HL-60/S4 treated with phorbol 12-myristate 13-acetate at 8.2 ng/mL for 4 days and 3 days (cell line): ENCODE data around the gene UTP14C.
"Not testable (repeated sequence)": the region's sequence is repeated elsewhere in the genome, so short reads cannot be mapped to it uniquely, and the experiment has no call there.

Source experiments
- in situ Hi-C: fragments of 300-500 bp; cut with MboI; formaldehyde crosslinking; loops from 2 replicates; pipeline ENCODE4 v1.15.0; 2022; ENCODE audit warnings: low sequenced_read_pairs

UTP14C gene

DNA sequence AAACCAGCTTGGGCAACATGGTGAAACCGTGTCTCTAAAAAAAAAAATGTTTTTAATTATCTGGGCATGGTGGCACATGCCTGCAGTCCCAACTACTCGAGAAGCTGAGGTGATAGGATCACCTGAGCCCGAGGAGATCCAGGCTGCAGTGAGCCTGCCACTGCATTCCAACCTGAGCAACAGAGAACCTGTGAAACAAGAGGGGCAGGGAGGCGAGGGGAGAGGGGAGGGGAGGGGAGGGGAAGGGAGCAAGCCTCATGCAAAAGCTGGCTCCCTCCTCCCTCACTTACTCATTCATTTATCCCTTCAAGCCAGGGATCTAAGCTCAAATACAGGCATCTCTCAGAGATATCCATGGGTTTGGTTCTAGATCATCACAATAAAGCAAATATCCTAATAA is 22.1 kb upstream of the UTP14C start:
- in situ Hi-C loops, result loop anchor here (10.0 kb wide), 1 partner anchor 202 kb away; no protein-coding TSS in a partner anchor

- in situ Hi-C loops, result loop anchor here (10.0 kb wide), 1 partner anchor 201 kb away; no protein-coding TSS in a partner anchor
Measured at GRCh38 chr13:52003541-52003940, 20.9 kb upstream of the UTP14C start.

DNA sequence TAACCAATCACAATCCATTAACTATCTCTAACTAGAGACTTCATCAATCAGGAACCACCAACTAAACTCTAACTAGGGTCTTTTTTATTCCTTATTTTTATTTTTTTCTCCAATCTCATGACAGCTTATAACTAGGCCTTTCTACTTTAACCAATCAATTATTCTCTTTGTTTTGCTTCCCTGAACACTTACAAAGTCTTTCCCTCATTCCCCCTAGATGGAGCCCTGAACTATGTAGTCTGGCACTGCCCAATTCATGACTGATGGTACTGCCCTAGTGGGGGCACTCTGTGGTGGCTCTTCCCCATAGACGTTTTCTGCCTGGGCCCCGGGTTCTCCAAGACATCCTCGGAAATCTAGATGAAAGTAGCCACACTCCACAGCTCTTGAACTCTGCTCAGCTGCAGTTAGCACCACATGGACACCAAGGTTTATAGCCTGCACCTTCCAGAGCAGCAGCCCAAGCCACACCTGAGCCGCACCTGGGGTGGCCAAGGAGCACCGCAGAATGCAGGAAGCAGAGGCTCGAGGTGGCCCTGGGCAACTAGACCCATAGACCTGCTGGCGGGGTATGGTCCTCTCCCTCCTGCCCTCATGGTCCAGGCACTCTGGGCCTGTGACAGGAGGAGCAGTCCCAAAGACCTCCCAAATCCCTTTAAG is 19.9 kb upstream of the UTP14C start:
- in situ Hi-C loops, result loop anchor here (10.0 kb wide), 1 partner anchor 200 kb away; no protein-coding TSS in a partner anchor

DNA sequence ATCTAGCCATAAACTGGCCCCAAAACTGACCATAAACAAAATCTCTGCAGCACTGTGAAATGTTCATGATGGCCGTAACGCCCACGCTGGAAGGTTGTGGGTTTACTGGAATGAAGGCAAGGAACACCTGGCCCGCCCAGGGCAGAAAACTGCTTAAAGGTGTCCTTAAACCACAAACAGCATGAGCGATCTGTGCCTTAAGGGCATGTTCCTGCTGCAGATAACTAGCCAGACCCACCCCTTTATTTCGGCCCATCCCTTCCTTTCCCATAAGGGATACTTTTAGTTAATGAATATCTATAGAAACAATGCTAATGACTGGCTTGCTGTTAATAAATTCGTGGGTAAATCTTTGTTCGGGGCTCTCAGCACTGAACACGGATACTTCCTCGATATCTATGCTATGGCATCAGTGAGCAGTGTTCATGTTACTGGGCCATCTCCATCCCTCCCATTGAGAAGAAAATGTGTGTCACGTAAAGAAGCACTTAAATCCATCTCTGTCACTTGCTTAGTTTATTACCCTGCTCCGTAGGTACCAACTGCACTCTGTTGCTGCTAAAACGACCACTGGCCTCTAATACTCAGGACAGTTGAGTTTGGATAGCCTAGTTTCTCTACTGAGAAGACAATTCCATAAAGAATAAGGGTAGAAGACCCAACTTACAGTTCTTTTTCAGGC is 18.5 kb upstream of the UTP14C start:
- in situ Hi-C loops, result loop anchor here (10.0 kb wide), 1 partner anchor 199 kb away; no protein-coding TSS in a partner anchor

DNA sequence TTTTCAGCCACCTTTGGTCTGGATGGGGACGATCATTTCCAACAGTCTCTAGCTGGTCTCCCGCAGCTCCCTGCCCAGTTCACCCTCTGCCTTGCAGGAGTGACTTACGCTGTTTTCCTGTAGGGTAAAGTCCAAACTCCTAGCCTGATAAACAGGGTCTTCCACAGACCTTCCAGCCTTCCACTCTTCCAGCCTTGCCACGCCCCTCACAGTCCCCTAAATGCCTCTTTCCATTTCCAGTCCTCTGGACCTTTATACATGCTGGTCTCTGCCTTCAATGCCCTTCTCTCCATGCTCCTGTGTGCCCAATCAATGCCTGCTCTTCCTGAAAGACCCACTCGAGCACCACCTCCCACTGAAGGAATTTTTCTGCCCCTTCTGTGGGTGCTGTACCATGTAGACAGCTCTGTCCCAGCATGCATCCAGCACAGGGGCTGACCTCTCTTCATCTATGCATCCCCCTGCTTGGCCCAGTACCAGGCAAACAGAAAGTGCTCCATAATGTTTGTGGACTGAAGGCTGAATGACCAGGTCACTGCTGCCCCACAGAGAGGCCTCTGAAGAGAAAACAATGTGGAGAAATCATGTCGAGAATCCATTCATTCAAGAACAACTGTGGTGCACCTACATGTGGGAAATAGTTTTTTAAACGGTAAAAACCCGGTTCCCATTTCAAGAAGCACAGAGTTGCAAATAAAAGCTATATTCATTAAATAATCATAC is 17.8 kb upstream of the UTP14C start:
- in situ Hi-C loops, result loop anchor here (10.0 kb wide), 1 partner anchor 198 kb away; no protein-coding TSS in a partner anchor

- in situ Hi-C loops, result loop anchor here (10.0 kb wide), 1 partner anchor 195 kb away; no protein-coding TSS in a partner anchor
Measured at GRCh38 chr13:52009946-52010345, 14.5 kb upstream of the UTP14C start.

GRCh38 chr13:52010890-52011631 is 13.4 kb upstream of the UTP14C start, which contains the start of gene ATP7B:
TSS of gene ATP7B (minus strand) at chr13:52011450. CDS start at chr13:52011337, 113 bp downstream.
- in situ Hi-C loops, result no loop called here

- in situ Hi-C loops, result no loop called here
Measured at GRCh38 chr13:52011632-52012511, 12.6 kb upstream of the UTP14C start, which contains the start of gene ALG11. TSS of gene ALG11 (plus strand) at chr13:52012398. CDS start at chr13:52012419, 21 bp downstream.

GRCh38 chr13:52012512-52012836 is 12.0 kb upstream of the UTP14C start:
- in situ Hi-C loops, result no loop called here

DNA sequence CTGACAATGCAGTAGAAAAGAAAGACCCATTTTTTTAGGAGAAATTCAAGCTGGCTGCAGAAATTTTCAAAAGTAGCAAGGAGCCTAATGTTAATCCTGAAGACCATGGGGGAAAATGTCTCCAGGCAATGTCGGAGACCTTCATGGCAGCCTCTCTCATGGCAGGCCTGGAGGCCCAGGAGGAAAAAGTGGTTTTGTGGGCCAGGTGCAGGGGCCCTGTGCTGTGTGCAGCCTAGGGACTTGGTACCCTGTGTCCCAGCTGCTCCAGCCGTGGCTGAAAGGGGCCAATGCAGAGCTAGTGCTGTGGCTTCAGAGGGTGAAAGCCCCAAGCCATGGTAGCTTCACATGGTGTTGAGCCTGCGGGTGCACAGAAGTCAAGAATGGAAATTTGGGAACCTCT is 8.2 kb upstream of the UTP14C start:
- in situ Hi-C loops, result no loop called here

DNA sequence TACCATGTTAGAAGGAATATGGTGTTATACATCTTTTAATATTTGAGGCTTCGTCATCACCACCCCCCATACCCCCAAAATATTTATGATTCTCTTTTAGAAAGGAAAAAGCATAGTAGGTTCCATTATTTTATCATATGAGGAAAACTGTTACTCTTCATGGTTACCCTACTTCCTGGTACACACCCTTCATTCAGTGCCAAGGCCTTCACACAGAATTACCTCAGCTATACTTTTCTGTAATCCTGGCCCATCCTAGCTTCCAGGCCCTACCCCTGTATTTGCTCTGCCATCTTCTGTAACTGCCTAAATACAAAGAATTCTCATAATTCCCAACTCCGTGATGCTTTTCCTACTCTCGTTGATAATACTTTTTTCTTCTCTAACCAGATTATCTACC is 4.3 kb upstream of the UTP14C start:
- in situ Hi-C loops, result no loop called here

GRCh38 chr13:52022356-52022755 is 2.1 kb upstream of the UTP14C start:
- in situ Hi-C loops, result no loop called here

GRCh38 chr13:52025475-52026245 is 1.2 kb downstream of the UTP14C start:
- in situ Hi-C loops, result no loop called here

GRCh38 chr13:52026246-52026626 is 1.7 kb downstream of the UTP14C start:
- in situ Hi-C loops, result no loop called here

- in situ Hi-C loops, result no loop called here
Measured at GRCh38 chr13:52027832-52028231, 3.3 kb downstream of the UTP14C start.

- in situ Hi-C loops, result no loop called here
Measured at GRCh38 chr13:52029569-52029968, 5.1 kb downstream of the UTP14C start.

DNA sequence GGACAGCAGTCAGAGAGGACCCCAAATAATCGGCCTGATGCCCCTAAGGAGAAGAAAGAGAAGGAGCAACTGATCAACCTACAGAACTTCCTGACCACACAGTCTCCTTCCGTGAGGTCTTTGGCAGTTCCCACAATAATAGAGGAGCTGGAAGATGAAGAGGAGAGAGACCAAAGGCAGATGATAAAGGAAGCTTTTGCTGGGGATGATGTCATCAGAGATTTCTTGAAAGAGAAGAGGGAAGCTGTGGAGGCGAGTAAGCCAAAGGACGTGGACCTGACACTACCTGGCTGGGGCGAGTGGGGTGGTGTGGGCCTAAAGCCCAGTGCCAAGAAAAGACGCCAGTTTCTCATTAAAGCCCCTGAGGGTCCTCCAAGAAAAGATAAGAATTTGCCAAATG is 5.9 kb downstream of the UTP14C start:
- in situ Hi-C loops, result not testable (repeated sequence)

DNA sequence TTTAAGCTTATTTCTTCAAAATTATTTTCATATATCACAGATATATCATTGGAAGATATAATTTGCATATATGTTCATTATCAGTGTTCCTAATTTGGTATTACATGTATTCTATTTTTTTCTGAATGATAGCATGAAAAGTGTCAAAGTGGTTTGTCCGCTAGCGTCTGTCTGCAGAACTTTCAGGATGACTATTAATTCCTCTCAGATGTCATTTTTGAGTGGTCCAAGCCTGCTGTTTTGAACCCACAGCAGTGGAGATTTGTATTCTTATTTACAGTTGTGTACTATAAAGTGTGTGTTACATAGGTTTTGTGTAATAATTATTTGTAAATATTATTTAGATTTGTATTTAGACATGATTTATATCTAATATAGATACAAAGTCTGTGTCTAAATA is 8.5 kb downstream of the UTP14C start:
- in situ Hi-C loops, result no loop called here

- in situ Hi-C loops, result no loop called here
Measured at GRCh38 chr13:52034616-52035226, 10.2 kb downstream of the UTP14C start.
